Fibroblast of lung (primary cell): ENCODE data around the gene IMP4. TPM values are rescaled to one million over a fixed set of nuclear protein-coding genes. Genes with fewer than 3 reads are reported as not detected.

Source experiments
- DNase-seq, 2 donors: peaks; one replicate each; pipeline versions ENCODE4 v3.0.0 to v3.0.0-alpha.2; 2010; ENCODE audit warnings: low read depth in 2 of 2
- H2AFZ ChIP-seq: 2 replicates; pipeline ENCODE4 v1.5.1; 2012; ENCODE audit warnings: low read length, control low read depth, inconsistent platforms
- H3K27ac ChIP-seq: 2 replicates; pipeline ENCODE4 v1.5.1; 2011; ENCODE audit warnings: low read length, control low read depth; ENCODE audit not compliant: insufficient read depth
- H3K27me3 ChIP-seq: 2 replicates; pipeline ENCODE4 v1.5.1; 2011; ENCODE audit warnings: mild to moderate bottlenecking, low read length; ENCODE audit not compliant: control insufficient read depth, insufficient read depth
- H3K36me3 ChIP-seq: 2 replicates; pipeline ENCODE4 v1.5.1; 2011; ENCODE audit warnings: low read length; ENCODE audit not compliant: control insufficient read depth, insufficient read depth
- H3K4me1 ChIP-seq: 2 replicates; pipeline ENCODE4 v1.5.1; 2011; ENCODE audit warnings: low read length; ENCODE audit not compliant: control insufficient read depth, insufficient read depth; ENCODE audit errors: extremely low read depth
- H3K4me2 ChIP-seq: 2 replicates; pipeline ENCODE4 v1.5.1; 2011; ENCODE audit warnings: low read length, control low read depth; ENCODE audit not compliant: insufficient read depth; ENCODE audit errors: extremely low read depth
- H3K4me3 ChIP-seq, 4 experiments: fragments of 200-600 bp in 1 of 4; sonication (generic) in 1 of 4; replicated peaks in 1 of 4; 2 replicates each; pipeline ENCODE4 v1.5.1; 2011 to 2016; ENCODE audit warnings: low read length in 4 of 4, low read depth in 3 of 4, mild to moderate bottlenecking in 3 of 4, control low read depth in 2 of 4, inconsistent platforms in 1 of 4, mixed read lengths in 1 of 4; ENCODE audit not compliant: insufficient read depth in 1 of 4; ENCODE audit errors: control extremely low read depth in 1 of 4
- H3K79me2 ChIP-seq: 2 replicates; pipeline ENCODE4 v1.5.1; 2012; ENCODE audit warnings: mild to moderate bottlenecking, low read length, inconsistent platforms; ENCODE audit not compliant: control insufficient read depth, insufficient read depth
- H3K9ac ChIP-seq: 2 replicates; pipeline ENCODE4 v1.5.1; 2011; ENCODE audit warnings: mild to moderate bottlenecking, low read length, control low read depth; ENCODE audit not compliant: insufficient read depth
- H3K9me3 ChIP-seq: 2 replicates; pipeline ENCODE4 v1.5.1; 2012; ENCODE audit warnings: low read depth, low read length; ENCODE audit not compliant: control insufficient read depth, insufficient read depth
- H4K20me1 ChIP-seq: 2 replicates; pipeline ENCODE4 v1.5.1; 2011; ENCODE audit warnings: low read length; ENCODE audit not compliant: control insufficient read depth, insufficient read depth; ENCODE audit errors: extremely low read depth
- EZH2 ChIP-seq: IDR thresholded peaks from 2 replicates; pipeline ENCODE4 v1.5.1; 2012; ENCODE audit warnings: low read length, control low read depth, mild to moderate bottlenecking; ENCODE audit errors: missing control alignments
- polyA plus RNA-seq, 2 donors: library from polyadenylated mRNA; depleted of rRNA in 1 of 2; stranded (reverse) in 1 of 2; unstranded in 1 of 2; fragments of >200 nt; gene quantifications; 2 replicates each; pipeline ENCODE4 v1.2.1, GENCODE V29; 2011 to 2012; ENCODE audit warnings: missing spikeins in 1 of 2
- total RNA-seq: library from RNA; depleted of rRNA; stranded (reverse); fragments of >200 nt; gene quantifications from 2 replicates; pipeline ENCODE4 v1.2.1, GENCODE V29; 2014
- TF ChIP-seq, protein P1 (sequence below), 2 donors: IDR thresholded peaks in 1 of 2; conservative IDR thresholded peaks in 1 of 2; 1 replicate in 1 of 2; 2 replicates in 1 of 2; pipeline ENCODE4 v1.5.1; 2011 to 2012; ENCODE audit warnings: low read length in 2 of 2, control low read depth in 1 of 2, inconsistent platforms in 1 of 2, low read depth in 1 of 2, mild to moderate bottlenecking in 1 of 2

The IMP4 gene
- total and polyA plus RNA-seq, 2 donors (not counting 1 experiment from before 2014, with no cell fraction given) = 46.3 to 58.0 TPM

- Histone ChIP-seq H3K9me3 (no peaks in the 10 kb centered on the region), H3K27me3 (no peaks in the 10 kb centered on the region), H3K36me3 (no peaks in the 10 kb centered on the region), H4K20me1 (no peaks in the 10 kb centered on the region), H3K9ac (no peak overlapping the region), H3K79me2 (no peaks in the 10 kb centered on the region), H3K4me3 (no peak overlapping the region), H3K4me2 (no peak overlapping the region), H3K4me1 (no peaks in the 10 kb centered on the region), H2AFZ (no peak overlapping the region), H3K27ac (no peak overlapping the region)
- TF ChIP-seq EZH2 = no peak
- TF ChIP-seq, protein P1, sequence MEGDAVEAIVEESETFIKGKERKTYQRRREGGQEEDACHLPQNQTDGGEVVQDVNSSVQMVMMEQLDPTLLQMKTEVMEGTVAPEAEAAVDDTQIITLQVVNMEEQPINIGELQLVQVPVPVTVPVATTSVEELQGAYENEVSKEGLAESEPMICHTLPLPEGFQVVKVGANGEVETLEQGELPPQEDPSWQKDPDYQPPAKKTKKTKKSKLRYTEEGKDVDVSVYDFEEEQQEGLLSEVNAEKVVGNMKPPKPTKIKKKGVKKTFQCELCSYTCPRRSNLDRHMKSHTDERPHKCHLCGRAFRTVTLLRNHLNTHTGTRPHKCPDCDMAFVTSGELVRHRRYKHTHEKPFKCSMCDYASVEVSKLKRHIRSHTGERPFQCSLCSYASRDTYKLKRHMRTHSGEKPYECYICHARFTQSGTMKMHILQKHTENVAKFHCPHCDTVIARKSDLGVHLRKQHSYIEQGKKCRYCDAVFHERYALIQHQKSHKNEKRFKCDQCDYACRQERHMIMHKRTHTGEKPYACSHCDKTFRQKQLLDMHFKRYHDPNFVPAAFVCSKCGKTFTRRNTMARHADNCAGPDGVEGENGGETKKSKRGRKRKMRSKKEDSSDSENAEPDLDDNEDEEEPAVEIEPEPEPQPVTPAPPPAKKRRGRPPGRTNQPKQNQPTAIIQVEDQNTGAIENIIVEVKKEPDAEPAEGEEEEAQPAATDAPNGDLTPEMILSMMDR (conservative IDR thresholded peaks at IDR 0.05 in 1 of 2, IDR thresholded peaks at IDR 0.05 in 1 of 2; ENCODE audit: low read depth in 1 of 2, low read length in 2 of 2) = no peak
- DNase-seq = no peak
Observed at GRCh38 chr2:130307850-130308249, 34.8 kb upstream of the IMP4 start.

GRCh38 chr2:130310881-130311280, 31.8 kb upstream of the IMP4 start:
- Histone ChIP-seq H3K36me3 (no peaks in the 10 kb centered on the region), H3K9ac (no peak overlapping the region), H3K4me3 (no peak overlapping the region), H2AFZ (no peak overlapping the region), H3K4me1 (no peaks in the 10 kb centered on the region), H3K4me2 (no peak overlapping the region), H4K20me1 (no peaks in the 10 kb centered on the region), H3K27ac (no peak overlapping the region), H3K79me2 (no peaks in the 10 kb centered on the region), H3K9me3 (no peaks in the 10 kb centered on the region), H3K27me3 (no peaks in the 10 kb centered on the region)
- TF ChIP-seq, protein P1 (conservative IDR thresholded peaks at IDR 0.05 in 1 of 2, IDR thresholded peaks at IDR 0.05 in 1 of 2; ENCODE audit: low read depth in 1 of 2, low read length in 2 of 2) = no peak
- TF ChIP-seq EZH2 = no peak
- DNase-seq = no peak

DNA sequence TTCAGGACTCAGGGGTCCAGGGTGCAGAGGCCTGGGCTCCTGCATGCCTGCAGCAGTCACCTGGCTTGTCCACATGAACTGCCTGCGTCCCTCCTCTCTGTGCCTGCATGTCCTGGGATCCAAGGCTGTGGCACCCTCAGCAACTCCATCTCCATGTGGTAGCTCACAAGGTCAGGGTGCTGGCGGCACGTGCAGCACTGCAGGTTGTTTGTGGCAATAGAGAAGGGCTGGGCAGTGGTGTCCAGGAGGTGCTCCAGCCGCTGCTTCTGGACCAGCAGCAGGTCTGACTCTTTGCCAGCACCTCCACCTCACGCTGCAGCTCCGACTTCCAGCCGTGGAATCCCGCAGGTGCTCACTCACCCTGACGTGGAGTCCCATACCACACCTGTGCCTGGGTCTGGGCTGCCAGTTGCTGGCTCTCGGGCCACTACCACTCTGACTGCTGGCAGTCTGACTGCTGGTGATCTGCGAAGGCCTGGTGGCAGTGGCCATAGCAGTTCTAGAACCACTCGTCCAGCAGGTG, 28.8 kb upstream of the IMP4 start:
- DNase-seq = no peak
- no peak for TF ChIP-seq EZH2
- TF ChIP-seq, protein P1 (conservative IDR thresholded peaks at IDR 0.05 in 1 of 2, IDR thresholded peaks at IDR 0.05 in 1 of 2; ENCODE audit: low read depth in 1 of 2, low read length in 2 of 2) = no peak
- no peak overlapping the region for H2AFZ ChIP-seq
- H3K9ac ChIP-seq = no peak overlapping the region
- H3K27ac ChIP-seq = no peak overlapping the region
- H3K4me3 ChIP-seq = no peak overlapping the region
- no peaks in the 10 kb centered on the region for H3K4me1 ChIP-seq
- no peaks in the 10 kb centered on the region for H3K27me3 ChIP-seq
- no peaks in the 10 kb centered on the region for H4K20me1 ChIP-seq
- no peaks in the 10 kb centered on the region for H3K79me2 ChIP-seq
- no peak overlapping the region for H3K4me2 ChIP-seq
- H3K9me3 ChIP-seq = no peaks in the 10 kb centered on the region
- no peaks in the 10 kb centered on the region for H3K36me3 ChIP-seq
